Measurements from ENCODE around the gene RNF187. TPM values are rescaled to one million over a fixed set of nuclear protein-coding genes. Genes with fewer than 3 reads are reported as not detected.
A peak's percentile ranks its signal among the peaks of the same experiment; 100 is the strongest.

The RNF187 gene
- total and polyA plus RNA-seq, 2 of the 13 experiments (the other 11 are each of a cell fraction or from before 2014, with no cell fraction given) = 41.3 to 59.4 TPM

GRCh38 chr1:228500901-228501871 is 14.0 kb downstream of the RNF187 start (continued):
- TF ChIP-seq ZHX2 (IDR thresholded peaks at IDR 0.05; ENCODE audit: low read depth) (no peak), ZHX2 (CRISPR knock-in tag; IDR thresholded peaks at IDR 0.05; ENCODE audit: borderline replicate concordance) (no peak), ZNF644 (CRISPR knock-in tag; IDR thresholded peaks at IDR 0.05; ENCODE audit: low read depth) (peak; percentile 42; the same call in 1 of the 2 replicates), ZNF44 (CRISPR knock-in tag; IDR thresholded peaks at IDR 0.05) (no peak), ZBTB39 (CRISPR knock-in tag; IDR thresholded peaks at IDR 0.05) (no peak), AGO1 (IDR thresholded peaks at IDR 0.05; ENCODE audit: low read depth, low read length, poor library complexity, severe bottlenecking) (no peak), FOXA1 (IDR thresholded peaks at IDR 0.05) (no peak), FOXA1 (CRISPR knock-in tag; IDR thresholded peaks at IDR 0.05) (no peak), MYC (CRISPR knock-in tag; IDR thresholded peaks at IDR 0.05; ENCODE audit: borderline replicate concordance) (peak; percentile 62), ZNF761 (CRISPR knock-in tag; conservative IDR thresholded peaks at IDR 0.05) (no peak), ERF (CRISPR knock-in tag; IDR thresholded peaks at IDR 0.05) (no peak), CREB3 (CRISPR knock-in tag; IDR thresholded peaks at IDR 0.05) (no peak), ATF4 (CRISPR knock-in tag; IDR thresholded peaks at IDR 0.05) (0 out of 4 replicates have a peak, but pooled peaks of 1 of the 2 experiments have one; percentile 35), NCOA5 (CRISPR knock-in tag; IDR thresholded peaks at IDR 0.05) (no peak), IRF9 (CRISPR knock-in tag; IDR thresholded peaks at IDR 0.05; ENCODE audit: borderline replicate concordance) (0 out of 2 replicates have a peak, but pooled peaks have one; percentile 56), ZNF431 (CRISPR knock-in tag; IDR thresholded peaks at IDR 0.05; ENCODE audit: borderline replicate concordance, low read depth) (no peak), ZNF605 (CRISPR knock-in tag; IDR thresholded peaks at IDR 0.05) (peak; percentile 56; the same call in 1 of the 2 replicates), ZNF563 (CRISPR knock-in tag; IDR thresholded peaks at IDR 0.05) (no peak)
